Omental fat pad (tissue), 4 donors: ENCODE measurements around the gene KRTAP10-10. TPM values are rescaled to one million over a fixed set of nuclear protein-coding genes. Genes with fewer than 3 reads are reported as not detected.
"Not testable (repeated sequence)": the region's sequence is repeated elsewhere in the genome, so short reads cannot be mapped to it uniquely, and the experiment has no call there.

Experiments
- ATAC-seq: fragments of 150-250 bp; one replicate; pipeline ENCODE4 v1.9.1; 2016; ENCODE audit warnings: mild to moderate bottlenecking, moderate library complexity; ENCODE audit not compliant: low FRiP score
- DNase-seq: peaks from one replicate; pipeline ENCODE4 v3.0.0-alpha.2; 2019; ENCODE audit warnings: low spot score
- CTCF ChIP-seq, 3 donors: fragments of 450-650 bp; IDR thresholded peaks; one replicate each; pipeline ENCODE4 v1.5.1; 2016 to 2017; ENCODE audit warnings: antibody characterized with exemption in 3 of 3, mild to moderate bottlenecking in 3 of 3, moderate library complexity in 2 of 3
- total RNA-seq, 4 donors: library from RNA; depleted of rRNA; stranded (reverse); fragments of >200 nt; gene quantifications; one replicate each; pipeline ENCODE4 v1.1.0, GENCODE V29; 2016

The KRTAP10-10 gene
- total RNA-seq, 4 donors from 2014 or later: not detected

GRCh38 chr21:44671911-44672310 is 34.8 kb downstream of the KRTAP10-10 start:
- DNase-seq (no peak), ATAC-seq (no peak)
- TF ChIP-seq CTCF (IDR thresholded peaks at IDR 0.05): no peak

DNA sequence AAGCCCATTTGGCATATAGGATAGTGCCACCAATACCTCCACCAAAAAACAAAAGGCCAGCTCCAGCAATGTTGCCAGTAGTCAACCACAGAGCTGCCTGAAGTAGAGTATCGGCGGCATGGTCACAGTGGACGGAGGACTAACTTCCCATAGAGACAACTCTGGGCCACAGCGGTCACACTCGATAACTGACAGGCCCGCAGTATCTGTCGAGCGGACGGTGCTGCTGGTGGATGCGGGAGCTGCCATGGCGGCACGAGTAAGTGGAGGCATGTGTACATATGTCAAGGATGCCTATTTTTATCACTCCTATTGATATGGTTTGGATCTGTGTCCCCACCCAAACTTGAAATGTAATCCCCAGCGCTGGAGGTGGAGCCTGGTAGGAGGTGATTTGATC is 40.7 kb downstream of the KRTAP10-10 start:
- ATAC-seq (no peak), DNase-seq (no peak)
- TF ChIP-seq CTCF (IDR thresholded peaks at IDR 0.05): no peak

- TF ChIP-seq CTCF (IDR thresholded peaks at IDR 0.05): no peak
- no peak for ATAC-seq
- no peak for DNase-seq
Observed at GRCh38 chr21:44681152-44681551, 44.0 kb downstream of the KRTAP10-10 start.

DNA sequence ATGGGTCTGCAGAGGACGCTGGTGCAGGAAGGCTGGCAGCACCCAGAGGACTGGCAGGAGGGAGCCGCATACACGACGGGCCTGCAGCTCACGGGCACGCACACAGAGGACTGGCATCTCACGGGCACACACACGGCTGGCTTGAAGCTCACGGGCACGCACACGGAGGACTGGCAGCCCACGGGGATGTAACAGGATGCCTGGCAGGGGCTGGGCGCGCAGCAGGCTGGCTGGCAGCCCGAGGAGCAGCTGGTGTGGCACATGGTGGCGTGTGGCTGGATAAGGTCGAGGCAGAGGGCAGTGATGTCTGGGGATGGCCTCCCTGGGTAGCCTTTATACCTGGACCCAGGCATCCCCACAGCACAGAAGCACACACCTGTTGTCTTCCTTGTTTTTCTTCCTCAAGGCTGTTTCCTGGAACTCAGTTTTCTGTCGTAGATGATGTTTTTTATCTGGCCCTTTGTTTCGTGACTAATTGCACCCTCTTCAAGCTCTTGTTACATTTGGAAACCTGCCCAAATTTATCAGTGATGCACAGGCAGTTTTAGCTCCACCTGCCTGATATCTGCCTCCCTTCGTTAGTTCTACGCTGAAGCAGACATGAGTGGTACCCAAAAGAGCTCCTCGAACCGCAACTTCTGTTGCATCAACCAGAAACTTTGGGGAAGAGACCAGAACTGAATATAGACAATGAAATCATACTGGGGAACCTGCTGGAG is 44.9 kb downstream of the KRTAP10-10 start, which contains the start of gene KRTAP12-1:
Gene KRTAP12-1 (minus strand): TSS at position 303 of the 719 bp plus-strand sequence. CDS start 40 bp downstream, at position 263.
- DNase-seq (no peak), ATAC-seq (no peak)
- no peak for TF ChIP-seq CTCF (IDR thresholded peaks at IDR 0.05)

DNA sequence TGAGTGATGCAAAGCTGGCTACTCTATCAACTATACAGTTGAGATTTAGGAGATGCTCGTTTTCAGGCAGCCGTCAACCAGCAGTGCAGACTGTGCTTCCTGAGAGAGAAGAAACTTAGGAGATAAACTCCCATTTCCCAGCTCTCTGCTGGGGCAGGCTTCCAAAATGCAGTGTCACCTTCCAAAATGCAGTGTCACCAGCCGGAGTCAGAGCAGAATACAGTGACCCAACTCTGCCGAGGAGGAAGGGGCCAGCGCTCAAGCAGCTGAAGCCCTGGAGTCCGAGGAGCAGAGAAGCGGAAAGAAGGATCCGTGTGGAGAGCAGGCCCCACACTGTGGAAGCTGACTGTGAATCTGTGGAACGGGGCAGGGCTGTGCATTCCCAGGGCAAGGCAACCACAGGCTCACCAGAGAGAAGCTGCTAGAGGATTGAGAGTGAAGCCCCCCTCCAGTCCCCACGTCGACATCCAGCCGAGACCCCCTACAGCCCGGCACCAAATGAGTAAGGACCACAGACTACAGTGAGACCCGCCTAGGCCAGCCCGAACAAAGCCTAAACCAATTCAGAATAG is 45.5 kb downstream of the KRTAP10-10 start:
- no peak for ATAC-seq

GRCh38 chr21:44684077-44684476 is 46.9 kb downstream of the KRTAP10-10 start:
- TF ChIP-seq CTCF (IDR thresholded peaks at IDR 0.05): no peak
- ATAC-seq (no peak), DNase-seq (no peak)

More for the DNA sequence above, 45.5 kb downstream of the KRTAP10-10 start:
- no peak for DNase-seq
- no peak for TF ChIP-seq CTCF (IDR thresholded peaks at IDR 0.05)

DNA sequence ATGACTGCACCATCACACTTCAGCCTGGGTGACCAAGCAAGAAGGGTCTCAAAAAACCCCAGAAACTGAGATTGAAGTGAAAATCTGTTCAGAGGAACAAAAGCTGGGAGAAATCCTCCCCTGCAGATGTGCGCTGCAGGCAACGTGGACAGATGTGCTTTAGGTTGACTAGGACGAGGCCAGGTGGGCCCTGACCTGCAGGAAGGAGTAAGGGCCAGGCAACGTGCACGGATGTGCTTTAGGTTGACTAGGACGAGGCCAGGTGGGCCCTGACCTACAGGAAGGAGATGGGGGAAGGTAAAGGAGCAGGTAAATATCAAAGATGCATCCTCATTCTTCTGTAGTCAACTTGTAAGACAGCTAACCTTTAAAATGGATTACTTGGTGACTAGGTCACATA is 47.3 kb downstream of the KRTAP10-10 start:
- ATAC-seq (no peak), DNase-seq (no peak)
- no peak for TF ChIP-seq CTCF (IDR thresholded peaks at IDR 0.05)

GRCh38 chr21:44685050-44685449 is 47.9 kb downstream of the KRTAP10-10 start:
- not testable (repeated sequence) for ATAC-seq, DNase-seq
